8988T (cell line): ENCODE results near the gene ACSS1.

Source experiments
- DNase-seq: peaks from one replicate; pipeline ENCODE4 v3.0.0; 2011

Gene ACSS1

GRCh38 chr20:24992487-24993205 is 65.3 kb downstream of the ACSS1 start, which contains the start of gene APMAP:
Gene APMAP (minus strand): TSS chr20:24992751. CDS start chr20:24992688, 63 bp downstream.
- DNase-seq = peak; percentile 86

DNA sequence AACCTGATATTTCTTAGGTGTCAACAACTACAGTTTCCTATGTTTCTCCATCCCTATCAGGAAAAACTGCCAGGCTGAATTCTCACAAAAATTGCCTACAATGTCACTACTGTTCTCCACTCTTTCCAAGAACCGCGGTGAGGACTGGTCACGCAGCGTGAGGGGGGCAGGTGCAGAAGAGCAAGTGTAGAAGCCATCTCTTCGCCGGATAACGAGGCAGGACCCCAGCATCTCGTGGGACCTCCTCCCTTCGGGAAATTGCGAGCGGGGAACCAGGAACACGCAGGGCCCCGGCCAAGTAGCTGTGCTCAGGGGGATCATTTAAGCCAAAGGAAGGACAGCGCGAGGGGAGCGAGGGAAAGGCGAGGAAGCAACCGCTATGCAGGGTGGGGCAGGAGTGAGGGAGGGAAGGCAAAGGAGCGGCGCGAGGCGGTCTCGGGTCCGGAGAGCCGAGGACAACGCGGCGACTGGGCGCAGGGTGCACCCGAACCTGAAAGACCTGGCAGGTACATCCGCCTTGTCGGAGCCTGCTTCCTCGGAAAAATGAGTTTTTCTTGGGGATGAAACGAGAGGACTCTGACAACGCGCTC is 65.9 kb downstream of the ACSS1 start:
- DNase-seq = no peak

GRCh38 chr20:24990810-24991252 is 67.1 kb downstream of the ACSS1 start:
- DNase-seq = no peak

- no peak for DNase-seq
These were observed 68.8 kb downstream of the ACSS1 start for GRCh38 chr20:24989162-24989561.

DNA sequence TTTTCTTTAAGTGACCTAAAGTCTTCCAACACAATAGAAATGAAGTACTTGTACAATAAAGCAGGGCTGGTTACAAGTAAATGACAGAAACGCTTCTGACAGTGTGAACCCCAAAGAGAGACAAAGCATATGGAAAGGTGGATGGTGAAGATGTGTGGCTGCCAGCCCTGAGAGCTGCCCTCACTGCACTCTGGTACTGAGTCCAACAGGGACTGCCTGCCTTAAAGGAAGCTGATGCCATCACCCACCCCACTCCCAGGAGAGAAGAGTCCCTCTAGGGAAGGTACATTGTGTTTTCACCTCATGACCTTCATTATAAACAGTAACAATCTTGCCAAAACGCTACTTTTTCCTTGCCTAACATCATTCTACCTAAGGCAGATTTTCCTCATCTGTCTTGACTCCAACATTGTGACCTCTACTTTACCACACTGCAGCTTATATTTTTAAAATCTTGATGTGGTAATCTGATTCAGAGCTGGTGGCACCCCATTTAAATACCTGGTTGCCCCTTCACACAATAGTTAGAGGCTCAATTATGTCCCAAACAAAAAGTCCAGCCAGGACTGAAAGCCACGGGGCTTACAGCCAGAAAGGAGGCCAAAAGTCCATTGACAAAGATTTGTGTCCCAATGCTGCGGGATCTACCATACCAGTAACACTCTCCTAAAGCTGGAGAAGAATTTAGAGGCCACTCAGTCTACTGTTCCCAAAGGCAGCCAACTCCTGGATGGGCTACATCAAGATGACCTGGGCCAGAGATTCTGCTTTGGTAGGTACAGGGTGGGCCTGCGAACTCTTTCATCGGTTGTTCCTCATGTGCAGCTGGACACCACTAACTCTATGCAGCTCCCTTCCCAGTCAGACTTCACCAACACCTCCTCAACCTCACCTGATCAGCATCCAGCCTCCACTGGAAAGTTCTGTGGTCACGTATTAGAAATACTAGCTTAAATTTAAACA is 69.8 kb downstream of the ACSS1 start:
- DNase-seq = no peak

GRCh38 chr20:24987244-24987643 is 70.7 kb downstream of the ACSS1 start:
- no peak for DNase-seq

DNA sequence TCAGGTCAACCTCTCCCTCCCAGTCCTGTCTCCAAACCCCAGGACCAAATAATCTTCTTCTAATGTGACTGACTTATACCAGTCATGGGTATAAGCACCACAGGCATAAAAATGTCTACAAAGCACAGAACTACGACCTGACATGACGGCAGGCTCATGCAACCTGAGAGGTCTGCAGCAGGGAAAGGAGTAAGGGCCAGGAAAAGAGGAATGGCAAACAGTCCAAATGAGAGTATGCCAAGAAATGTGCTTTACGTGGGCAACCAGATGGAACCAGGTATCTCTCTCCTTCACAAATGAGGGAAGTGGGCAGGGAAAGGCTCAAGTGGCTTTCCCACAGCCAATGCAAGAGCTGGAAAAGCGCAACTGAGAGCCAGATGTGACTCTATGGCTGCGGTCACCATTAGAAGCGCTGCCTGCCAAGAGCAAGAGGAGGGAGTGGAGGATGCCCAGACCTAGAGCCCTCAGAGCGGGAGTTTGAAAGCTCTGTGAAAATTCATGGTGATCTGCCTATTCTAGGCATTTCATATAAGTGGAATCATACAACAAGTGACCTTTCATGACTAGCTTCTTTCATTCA is 71.4 kb downstream of the ACSS1 start:
- DNase-seq = no peak

- DNase-seq = no peak
These were observed 72.1 kb downstream of the ACSS1 start for GRCh38 chr20:24985802-24986201.

DNA sequence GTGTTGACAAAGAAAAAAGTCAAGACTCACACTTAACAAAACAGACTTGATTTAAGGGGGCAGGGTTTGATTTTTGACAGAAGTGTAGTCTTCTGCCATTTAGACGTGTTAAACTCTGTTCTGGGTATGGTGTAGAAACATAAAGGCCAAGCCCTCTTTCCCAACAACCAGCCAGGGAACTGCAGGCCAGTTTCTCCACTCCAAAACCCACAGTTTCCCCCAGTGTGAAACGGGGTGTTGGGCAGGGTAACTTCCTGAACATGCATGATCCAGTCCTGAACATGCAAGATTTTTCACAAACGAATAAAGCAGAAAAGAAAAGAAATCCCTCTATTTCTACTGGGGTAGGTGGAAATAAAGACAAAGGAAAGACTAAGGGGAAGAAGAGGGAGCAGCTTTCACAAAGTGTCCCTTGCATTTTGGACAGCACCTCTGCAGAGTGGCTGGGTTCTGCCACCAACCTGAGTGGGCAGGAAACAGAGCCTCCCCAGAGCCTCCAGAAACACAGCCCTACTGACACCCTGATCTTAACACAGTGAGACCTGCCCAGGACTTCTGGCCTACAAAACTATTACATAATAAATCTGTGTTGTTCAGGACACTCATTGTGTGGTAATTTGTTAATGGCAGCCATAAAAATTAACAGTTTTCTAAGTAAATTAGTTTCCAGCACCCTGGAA is 72.8 kb downstream of the ACSS1 start:
- DNase-seq = no peak

GRCh38 chr20:24983896-24984295 is 74.0 kb downstream of the ACSS1 start:
- DNase-seq = no peak

DNA sequence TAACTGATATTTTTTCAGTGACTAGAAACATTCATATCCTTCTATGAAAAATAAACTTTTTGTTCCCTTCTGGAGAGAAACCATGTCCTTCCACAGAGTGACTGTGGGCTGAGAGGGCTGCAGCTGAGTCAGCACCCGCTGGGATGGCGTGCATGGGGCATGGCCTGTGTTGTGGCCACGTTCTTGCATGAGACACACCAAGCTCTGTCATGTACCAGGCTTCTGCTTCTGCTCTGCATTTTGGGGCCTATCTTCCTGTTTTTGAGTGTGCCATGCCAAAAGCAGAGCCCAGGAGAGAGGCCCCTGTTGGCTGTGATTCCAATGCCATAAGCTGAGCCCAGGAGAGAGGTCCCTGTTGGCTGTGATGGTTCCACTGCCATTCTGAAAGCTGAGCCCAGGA is 76.1 kb downstream of the ACSS1 start:
- no peak for DNase-seq

DNA sequence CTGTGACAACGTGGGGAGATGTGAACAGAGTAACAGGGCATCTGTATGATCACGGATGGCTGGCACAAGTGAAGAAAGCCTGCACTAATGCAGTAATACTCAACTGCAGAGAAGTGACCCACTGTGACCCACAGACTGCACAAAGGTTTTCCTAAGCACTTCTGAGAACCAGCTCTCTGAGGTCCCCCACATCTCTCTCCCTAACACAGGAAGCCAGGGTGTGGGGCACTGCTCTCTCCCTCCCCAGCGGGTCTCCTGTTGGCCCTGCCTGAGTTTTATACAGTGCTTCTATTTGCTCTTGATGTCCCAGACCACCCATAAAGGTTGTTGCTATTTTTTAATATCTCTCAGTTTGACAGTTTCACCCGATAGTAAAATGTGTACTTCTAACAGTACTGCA is 76.7 kb downstream of the ACSS1 start:
- no peak for DNase-seq

- no peak for DNase-seq
These were observed 77.5 kb downstream of the ACSS1 start for GRCh38 chr20:24980291-24981053.

DNA sequence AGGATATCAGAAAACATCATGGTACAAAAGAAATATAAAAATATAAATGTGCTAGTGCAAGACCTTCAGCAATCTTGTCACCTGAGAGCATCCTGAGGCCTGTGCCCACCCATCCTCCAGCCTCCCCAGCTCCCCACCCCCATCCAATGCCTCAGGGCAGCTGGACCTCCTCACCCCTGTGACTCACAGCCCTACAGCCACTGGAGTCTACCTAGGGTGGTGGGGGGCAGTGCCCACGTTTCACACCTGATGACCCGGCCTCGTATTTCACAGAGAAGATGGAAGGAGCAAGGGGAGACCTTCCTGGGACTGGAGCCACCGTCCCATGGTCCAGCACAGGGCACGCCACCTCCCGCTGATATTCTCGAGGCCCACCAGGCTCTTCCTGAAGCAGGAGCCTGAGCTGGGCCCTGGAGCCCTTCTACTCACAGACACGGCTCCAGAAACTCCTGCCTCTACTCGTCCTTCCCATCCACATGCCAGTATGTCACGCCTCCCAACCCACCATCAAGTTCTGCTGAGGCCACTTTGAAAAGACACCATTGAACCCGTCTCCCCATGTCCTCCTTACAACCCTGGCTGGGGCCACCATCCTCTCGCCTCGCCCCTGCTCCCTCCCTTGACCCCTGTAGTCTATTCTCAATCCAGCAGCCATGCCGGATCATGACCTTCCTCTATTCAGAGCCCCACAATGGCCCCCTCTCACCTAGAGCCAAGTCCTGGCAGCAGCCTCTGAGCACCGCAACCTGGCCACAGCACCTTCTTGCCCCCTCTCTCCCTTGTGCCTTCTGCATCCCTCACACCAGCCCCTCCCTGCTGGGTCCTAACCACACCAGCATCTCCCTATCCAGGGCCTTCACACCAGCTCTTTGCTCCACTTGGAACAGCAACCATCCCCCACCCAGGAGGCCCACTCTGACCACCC is 78.6 kb downstream of the ACSS1 start:
- DNase-seq = no peak

- no peak for DNase-seq
These were observed 79.4 kb downstream of the ACSS1 start for GRCh38 chr20:24978513-24978912.

- no peak for DNase-seq
These were observed 80.1 kb downstream of the ACSS1 start for GRCh38 chr20:24977797-24978196.

GRCh38 chr20:24977336-24977735 is 80.6 kb downstream of the ACSS1 start:
- DNase-seq = no peak

DNA sequence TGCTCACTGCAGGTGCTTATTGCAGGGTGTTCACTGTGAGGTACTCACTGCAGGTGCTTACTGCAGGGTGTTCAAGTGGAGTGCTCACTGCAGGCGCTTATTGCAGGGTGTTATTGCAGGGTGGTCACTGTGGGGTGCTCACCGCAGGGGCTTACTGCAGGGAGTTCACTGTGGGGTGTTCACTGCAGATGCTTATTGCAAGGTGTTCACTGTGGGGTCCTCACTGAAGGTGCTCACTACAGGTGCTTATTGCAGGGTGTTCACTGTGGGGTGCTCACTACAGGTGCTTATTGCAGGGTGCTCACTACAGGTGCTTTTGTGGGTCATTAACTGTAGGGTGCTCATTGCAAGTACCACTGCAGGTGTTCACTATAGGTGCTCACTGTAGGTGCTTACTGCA is 85.6 kb downstream of the ACSS1 start:
- DNase-seq = no peak

DNA sequence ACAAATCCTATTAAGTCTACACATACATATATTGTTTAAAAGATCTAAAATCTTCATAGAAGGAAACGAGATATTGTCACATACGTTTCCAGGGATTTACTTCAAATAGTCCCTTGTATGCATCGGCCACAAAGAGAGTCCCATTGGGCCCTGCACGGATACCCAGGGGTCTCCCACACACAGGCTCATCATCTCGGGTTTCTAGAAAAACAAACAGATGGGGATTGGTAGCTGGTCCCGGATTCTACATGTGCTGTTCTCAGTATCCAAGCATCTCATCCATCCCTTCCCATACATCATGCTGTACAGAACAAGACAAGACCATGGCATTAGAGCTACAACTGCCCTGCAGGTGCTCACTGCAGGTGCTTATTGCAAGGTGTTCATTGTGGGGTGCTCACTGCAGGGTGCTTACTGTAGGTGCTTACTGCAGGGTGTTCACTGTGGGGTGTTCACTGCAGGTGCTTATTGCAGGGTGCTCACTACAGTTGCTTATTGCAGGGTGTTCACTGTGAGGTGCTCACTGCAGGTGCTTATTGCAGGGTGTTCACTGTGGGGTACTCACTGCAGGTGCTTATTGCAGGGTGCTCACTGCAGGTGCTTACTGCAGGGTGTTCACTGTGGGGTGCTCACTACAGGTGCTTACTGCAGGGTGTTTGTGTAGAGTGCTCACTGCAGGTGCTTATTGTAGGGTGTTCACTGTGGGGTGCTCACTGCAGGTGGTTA is 86.4 kb downstream of the ACSS1 start:
- DNase-seq = no peak

DNA sequence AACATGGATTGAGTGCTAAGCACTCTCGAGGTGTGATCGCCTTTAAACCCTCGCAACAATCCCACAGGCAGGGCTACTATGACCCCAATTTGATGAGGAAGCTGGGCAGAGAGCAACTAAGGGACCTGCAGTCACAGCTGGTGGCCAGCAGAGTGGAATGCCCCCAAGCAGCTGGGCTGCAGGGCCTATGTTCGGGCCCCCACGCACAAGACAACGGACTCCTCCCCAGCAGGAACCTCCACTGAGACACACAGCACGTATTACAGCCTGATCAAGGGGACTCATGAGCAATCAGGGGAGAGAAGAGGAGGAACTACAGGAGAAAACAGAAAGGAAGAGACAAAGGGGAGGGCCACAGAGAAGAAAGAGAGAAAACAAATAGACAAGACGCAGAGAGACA is 87.2 kb downstream of the ACSS1 start:
- no peak for DNase-seq
